Right atrium auricular region (tissue), 2 donors: ENCODE results near the gene HIVEP2. TPM values are rescaled to one million over a fixed set of nuclear protein-coding genes. Genes with fewer than 3 reads are reported as not detected.

Experiments used
- DNase-seq: peaks from one replicate; pipeline ENCODE4 v3.0.0-alpha.2; 2019; ENCODE audit warnings: low spot score
- H3K27ac ChIP-seq, 2 donors: fragments of 200-600 bp; sonication (generic); 1 replicate in 1 of 2; 2 replicates in 1 of 2; pipeline ENCODE4 v1.5.1; 2016 to 2019
- H3K27me3 ChIP-seq, 2 donors: fragments of 200-600 bp; sonication (generic); one replicate each; pipeline versions ENCODE4 v1.5.1 to v1.6.0; 2017 to 2019
- H3K36me3 ChIP-seq: fragments of 200-600 bp; sonication (generic); one replicate; pipeline ENCODE4 v1.5.1; 2016
- H3K4me1 ChIP-seq, 2 donors: fragments of 200-600 bp; sonication (generic); one replicate each; pipeline versions ENCODE4 v1.5.1 to v1.6.0; 2017 to 2019
- H3K4me3 ChIP-seq, 2 donors: fragments of 200-600 bp; sonication (generic); 1 replicate in 1 of 2; 2 replicates in 1 of 2; pipeline ENCODE4 v1.5.1; 2017 to 2019; ENCODE audit warnings: mild to moderate bottlenecking in 1 of 2, moderate library complexity in 1 of 2
- H3K9me3 ChIP-seq, 2 donors: fragments of 200-600 bp; sonication (generic); one replicate each; pipeline ENCODE4 v1.5.1; 2019
- total RNA-seq, 2 donors: library from RNA; depleted of rRNA; stranded (reverse); fragments of >200 nt; gene quantifications; one replicate each; pipeline ENCODE4 v1.1.0, GENCODE V29; 2016
- TF ChIP-seq, protein P1 (sequence below), 2 donors: fragments of 200-600 bp; sonication (generic); IDR thresholded peaks; one replicate each; pipeline ENCODE4 v1.5.1; 2019; ENCODE audit warnings: antibody characterized with exemption in 2 of 2

HIVEP2 gene
- total RNA-seq, 2 donors from 2014 or later: 19.2 to 28.6 TPM

DNA sequence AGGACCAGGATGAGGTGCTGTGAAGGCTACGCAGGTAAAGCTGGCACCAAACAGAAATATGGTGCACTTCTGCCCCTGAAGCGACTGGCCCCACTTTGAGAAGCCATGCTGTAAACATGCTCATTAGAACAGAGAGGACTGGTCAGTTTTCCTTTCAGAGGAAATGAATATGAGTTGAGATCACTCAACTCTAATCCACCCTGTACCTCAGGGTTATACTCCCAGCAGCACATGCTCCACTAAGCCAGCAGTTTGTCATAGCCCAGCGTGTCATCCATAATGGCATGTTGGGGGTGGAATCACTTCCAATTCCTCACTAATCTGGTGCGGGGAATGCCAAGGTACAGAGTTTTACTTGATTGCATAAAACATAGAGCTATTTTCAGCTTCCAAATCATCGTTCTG lies 98.1 kb downstream of the HIVEP2 start:
- H3K4me3 ChIP-seq: no peak overlapping the region
- H3K27me3 ChIP-seq: no peaks in the 10 kb centered on the region
- TF ChIP-seq, protein P1, sequence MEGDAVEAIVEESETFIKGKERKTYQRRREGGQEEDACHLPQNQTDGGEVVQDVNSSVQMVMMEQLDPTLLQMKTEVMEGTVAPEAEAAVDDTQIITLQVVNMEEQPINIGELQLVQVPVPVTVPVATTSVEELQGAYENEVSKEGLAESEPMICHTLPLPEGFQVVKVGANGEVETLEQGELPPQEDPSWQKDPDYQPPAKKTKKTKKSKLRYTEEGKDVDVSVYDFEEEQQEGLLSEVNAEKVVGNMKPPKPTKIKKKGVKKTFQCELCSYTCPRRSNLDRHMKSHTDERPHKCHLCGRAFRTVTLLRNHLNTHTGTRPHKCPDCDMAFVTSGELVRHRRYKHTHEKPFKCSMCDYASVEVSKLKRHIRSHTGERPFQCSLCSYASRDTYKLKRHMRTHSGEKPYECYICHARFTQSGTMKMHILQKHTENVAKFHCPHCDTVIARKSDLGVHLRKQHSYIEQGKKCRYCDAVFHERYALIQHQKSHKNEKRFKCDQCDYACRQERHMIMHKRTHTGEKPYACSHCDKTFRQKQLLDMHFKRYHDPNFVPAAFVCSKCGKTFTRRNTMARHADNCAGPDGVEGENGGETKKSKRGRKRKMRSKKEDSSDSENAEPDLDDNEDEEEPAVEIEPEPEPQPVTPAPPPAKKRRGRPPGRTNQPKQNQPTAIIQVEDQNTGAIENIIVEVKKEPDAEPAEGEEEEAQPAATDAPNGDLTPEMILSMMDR (IDR thresholded peaks at IDR 0.05): no peak
- DNase-seq: peak; percentile 76
- H3K9me3 ChIP-seq: no peaks in the 10 kb centered on the region
- H3K27ac ChIP-seq: peak overlapping the region; percentile 76 to 90
- peaks cover 0 to 72% of the 10 kb centered on the region in 2 donors for H3K4me1 ChIP-seq
- H3K36me3 ChIP-seq: no peaks in the 10 kb centered on the region

DNA sequence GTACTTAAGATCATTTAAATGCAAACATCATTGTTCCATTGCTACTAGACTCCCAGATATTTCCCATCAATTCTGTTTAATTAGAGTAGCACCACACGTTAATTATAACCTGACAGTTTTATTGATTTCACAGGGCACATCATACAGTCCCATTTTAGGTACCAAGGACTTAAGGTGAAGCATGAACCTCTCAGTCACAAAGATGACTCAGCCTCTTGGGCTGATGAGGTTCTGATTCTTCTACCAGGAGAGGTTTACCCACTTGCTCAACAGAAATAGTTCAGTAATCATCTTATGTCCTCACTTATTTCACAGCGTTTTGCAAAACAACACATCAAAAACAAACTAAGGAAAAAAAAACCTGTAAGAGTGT lies 98.5 kb downstream of the HIVEP2 start:
- Histone ChIP-seq H3K9me3 (no peaks in the 10 kb centered on the region), H3K4me3 (peak overlapping the region in 1 of 2 donors; percentile 37)

DNA sequence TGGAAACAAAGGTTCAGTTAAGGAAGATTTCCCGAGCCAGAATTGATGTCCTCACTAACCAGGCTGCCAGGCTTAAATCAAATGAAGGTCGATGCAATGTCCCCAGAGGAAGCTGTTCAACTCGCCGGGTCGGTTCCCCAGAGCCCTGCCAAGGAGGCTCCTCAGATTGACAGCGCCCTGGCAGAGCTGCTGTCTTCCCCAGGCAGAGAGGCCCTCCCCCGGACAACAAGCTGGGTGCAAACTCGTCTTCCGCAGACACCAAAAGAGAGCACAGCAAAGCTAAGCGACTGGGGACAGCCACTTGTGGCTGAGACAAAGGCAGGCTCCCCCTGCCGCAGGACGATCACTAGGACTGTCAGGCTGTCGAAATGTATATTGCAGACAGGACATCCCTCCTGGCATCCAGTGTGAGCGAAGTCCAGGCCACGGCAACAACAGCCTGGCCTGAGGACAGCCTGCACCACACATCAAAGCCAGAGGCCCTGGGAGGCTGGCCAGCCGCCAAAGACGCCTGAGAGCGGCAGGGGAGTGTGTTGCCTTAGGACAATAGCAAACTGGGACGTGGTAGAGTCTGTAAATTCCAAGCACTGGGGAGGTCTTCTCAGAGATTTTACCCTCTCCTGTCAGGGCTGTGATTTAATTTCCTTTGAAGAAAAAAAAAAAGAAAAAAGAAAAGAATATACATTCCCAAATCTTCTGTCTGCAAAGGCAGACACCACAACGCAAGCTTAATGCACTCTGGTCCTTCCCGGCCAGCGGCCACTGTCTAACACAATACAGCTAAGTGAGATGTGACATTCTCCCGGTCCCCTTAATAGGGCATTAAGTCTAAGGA lies 99.1 kb downstream of the HIVEP2 start:
- TF ChIP-seq, protein P1 (IDR thresholded peaks at IDR 0.05): peak; percentile 6 to 30
- Histone ChIP-seq H3K4me1 (peaks cover 0 to 65% of the 10 kb centered on the region in 2 donors), H3K4me3 (peak overlapping the region in 1 of 2 donors; percentile 37), H3K36me3 (no peaks in the 10 kb centered on the region), H3K27ac (peak overlapping the region; percentile 76 to 90), H3K27me3 (no peaks in the 10 kb centered on the region), H3K9me3 (no peaks in the 10 kb centered on the region)
- peak; percentile 83 for DNase-seq

More for the DNA sequence above, 98.5 kb downstream of the HIVEP2 start:
- TF ChIP-seq, protein P1 (IDR thresholded peaks at IDR 0.05): no peak
- no peak for DNase-seq
- H3K4me1 ChIP-seq: peaks cover 0 to 70% of the 10 kb centered on the region in 2 donors
- no peaks in the 10 kb centered on the region for H3K36me3 ChIP-seq
- peak overlapping the region; percentile 76 to 90 for H3K27ac ChIP-seq
- no peaks in the 10 kb centered on the region for H3K27me3 ChIP-seq

DNA sequence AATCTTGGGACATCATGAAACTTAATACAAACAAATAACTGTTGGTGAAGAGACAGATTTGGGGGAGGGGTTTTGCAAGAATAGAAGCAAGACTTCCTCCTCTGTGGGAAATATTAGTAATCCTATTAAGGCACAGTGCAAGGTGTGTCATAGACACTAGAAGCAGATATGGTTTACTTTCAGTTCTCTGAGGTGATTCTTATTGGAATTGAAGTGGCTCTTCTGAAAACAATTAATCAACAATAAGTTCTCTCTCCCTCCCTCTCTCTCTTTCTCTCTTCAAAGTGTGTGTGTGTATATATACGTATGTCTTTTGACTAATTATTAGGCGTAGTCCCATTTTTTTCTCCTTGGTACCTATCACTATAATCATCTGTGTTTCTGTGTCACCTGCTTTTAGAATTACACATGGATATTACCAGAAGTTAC lies 99.8 kb downstream of the HIVEP2 start:
- peak overlapping the region; percentile 76 to 90 for H3K27ac ChIP-seq
- H3K27me3 ChIP-seq: no peaks in the 10 kb centered on the region
- TF ChIP-seq, protein P1 (IDR thresholded peaks at IDR 0.05): no peak
- no peaks in the 10 kb centered on the region for H3K9me3 ChIP-seq
- H3K36me3 ChIP-seq: no peaks in the 10 kb centered on the region
- DNase-seq: no peak
- H3K4me3 ChIP-seq: peak overlapping the region in 1 of 2 donors; percentile 37
- H3K4me1 ChIP-seq: peaks cover 0 to 65% of the 10 kb centered on the region in 2 donors

DNA sequence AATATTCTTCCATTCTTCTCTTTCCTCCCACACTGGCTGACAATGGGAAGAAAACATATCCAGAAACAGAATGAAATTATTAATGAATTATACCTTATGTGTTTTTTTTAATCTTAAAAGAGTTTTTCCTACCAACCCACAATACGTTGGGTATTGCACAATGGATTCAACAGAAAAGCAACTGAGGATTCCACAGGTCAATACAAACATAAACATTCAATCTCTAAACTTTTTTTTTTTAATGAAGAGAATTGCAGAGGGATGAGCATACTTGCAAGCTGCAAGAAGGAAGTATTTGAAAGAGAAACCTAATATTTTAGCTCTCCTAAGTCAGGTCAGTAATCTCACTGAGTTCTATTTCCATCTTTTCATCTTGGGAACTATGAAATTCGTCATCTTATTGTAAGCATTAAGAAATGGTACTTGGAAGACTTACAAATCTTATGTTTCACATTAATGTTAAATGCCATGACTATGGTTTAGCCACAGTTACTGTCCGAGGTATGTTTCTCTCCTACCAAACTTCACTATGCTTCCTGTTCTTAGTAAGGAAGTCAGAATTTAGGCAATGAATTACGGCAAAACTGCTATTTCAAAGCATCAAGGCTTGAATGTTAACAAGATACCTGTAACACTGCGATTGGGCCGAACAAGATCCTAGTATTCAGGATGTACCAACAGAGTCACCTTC lies 100.8 kb downstream of the HIVEP2 start:
- Histone ChIP-seq H3K9me3 (no peaks in the 10 kb centered on the region), H3K27me3 (no peaks in the 10 kb centered on the region), H3K4me3 (no peak overlapping the region), H3K27ac (peak overlapping the region in 1 of 2 donors; percentile 90), H3K4me1 (peaks cover 0 to 65% of the 10 kb centered on the region in 2 donors), H3K36me3 (no peaks in the 10 kb centered on the region)
- no peak for DNase-seq
- TF ChIP-seq, protein P1 (IDR thresholded peaks at IDR 0.05): no peak
